OCI-LY1 (cell line): ENCODE measurements around the gene ABCA13.
"Not testable (repeated sequence)": the region's sequence is repeated elsewhere in the genome, so short reads cannot be mapped to it uniquely, and the experiment has no call there.

Source experiments
- H2AFZ ChIP-seq: fragments of 200-600 bp; sonication (generic), shearing (Covaris generic); 2 replicates; pipeline ENCODE4 v1.6.0; 2014; ENCODE audit warnings: antibody characterized with exemption, mild to moderate bottlenecking, low read length
- H3F3A ChIP-seq: fragments of 200-600 bp; sonication (generic), shearing (Covaris generic); 2 replicates; pipeline ENCODE4 v1.6.0; 2014; ENCODE audit warnings: mild to moderate bottlenecking, antibody characterized with exemption, low read length, moderate library complexity; ENCODE audit not compliant: insufficient read depth
- H3K27ac ChIP-seq: fragments of 200-600 bp; sonication (generic); 2 replicates; pipeline ENCODE4 v1.5.1; 2014; ENCODE audit warnings: low read length, mixed run types, mild to moderate bottlenecking, low read depth; ENCODE audit not compliant: poor library complexity, severe bottlenecking
- H3K27me3 ChIP-seq: fragments of 200-600 bp; sonication (generic); 2 replicates; pipeline ENCODE4 v1.6.0; 2014; ENCODE audit warnings: antibody characterized with exemption, mild to moderate bottlenecking, low read length, moderate library complexity; ENCODE audit not compliant: insufficient read depth
- H3K36me3 ChIP-seq: fragments of 200-600 bp; sonication (generic); 2 replicates; pipeline ENCODE4 v1.6.1; 2014; ENCODE audit warnings: mild to moderate bottlenecking, antibody characterized with exemption, low read length, moderate library complexity, mixed read lengths; ENCODE audit not compliant: insufficient read depth
- H3K4me1 ChIP-seq: fragments of 200-600 bp; sonication (generic); 2 replicates; pipeline ENCODE4 v1.5.1; 2014; ENCODE audit warnings: mild to moderate bottlenecking, low read length, moderate library complexity; ENCODE audit not compliant: insufficient read depth, severe bottlenecking
- H3K4me2 ChIP-seq: fragments of 200-600 bp; sonication (generic), shearing (Covaris generic); 2 replicates; pipeline ENCODE4 v1.6.1; 2014; ENCODE audit warnings: low read length
- H3K4me3 ChIP-seq: fragments of 200-600 bp; sonication (generic); 2 replicates; pipeline ENCODE4 v1.5.1; 2014; ENCODE audit warnings: low read length, low read depth, mild to moderate bottlenecking, mixed read lengths; ENCODE audit not compliant: poor library complexity, severe bottlenecking
- H3K79me2 ChIP-seq: fragments of 200-600 bp; shearing (Covaris generic); 2 replicates; pipeline ENCODE4 v1.6.1; 2016; ENCODE audit warnings: mixed run types, low read length, mixed read lengths; ENCODE audit not compliant: insufficient read depth
- H3K9ac ChIP-seq: fragments of 200-600 bp; sonication (generic), shearing (Covaris generic); 2 replicates; pipeline ENCODE4 v1.6.1; 2014; ENCODE audit warnings: mild to moderate bottlenecking, low read length, mixed read lengths
- H3K9me2 ChIP-seq: fragments of 200-600 bp; sonication (generic), shearing (Covaris generic); 2 replicates; pipeline ENCODE4 v1.6.1; 2014; ENCODE audit warnings: low read depth, mild to moderate bottlenecking, low read length, mixed read lengths
- H3K9me3 ChIP-seq: fragments of 200-600 bp; shearing (Covaris generic); 2 replicates; pipeline ENCODE4 v1.6.1; 2014; ENCODE audit warnings: low read length, mixed read lengths
- H4K20me1 ChIP-seq: fragments of 200-600 bp; sonication (generic), shearing (Covaris generic); 2 replicates; pipeline ENCODE4 v1.6.0; 2016; ENCODE audit warnings: mild to moderate bottlenecking, low read length; ENCODE audit not compliant: insufficient read depth
- EZH2 ChIP-seq: fragments of 200-600 bp; sonication (generic), shearing (Covaris generic); IDR thresholded peaks from 2 replicates; pipeline ENCODE4 v1.8.0; 2017; ENCODE audit warnings: borderline replicate concordance, mixed run types, mild to moderate bottlenecking, antibody characterized with exemption, low read length, moderate library complexity, mixed read lengths
- TF ChIP-seq, protein P1 (sequence below): fragments of 200-600 bp; sonication (generic), shearing (Covaris generic); IDR thresholded peaks from 2 replicates; pipeline ENCODE4 v1.5.1; 2017; ENCODE audit warnings: mild to moderate bottlenecking, antibody characterized with exemption, low read length, moderate library complexity, mixed read lengths

Gene ABCA13

GRCh38 chr7:48141521-48141920, 29.7 kb upstream of the ABCA13 start:
- H3K36me3 ChIP-seq, result no peaks in the 10 kb centered on the region
- TF ChIP-seq, protein P1, sequence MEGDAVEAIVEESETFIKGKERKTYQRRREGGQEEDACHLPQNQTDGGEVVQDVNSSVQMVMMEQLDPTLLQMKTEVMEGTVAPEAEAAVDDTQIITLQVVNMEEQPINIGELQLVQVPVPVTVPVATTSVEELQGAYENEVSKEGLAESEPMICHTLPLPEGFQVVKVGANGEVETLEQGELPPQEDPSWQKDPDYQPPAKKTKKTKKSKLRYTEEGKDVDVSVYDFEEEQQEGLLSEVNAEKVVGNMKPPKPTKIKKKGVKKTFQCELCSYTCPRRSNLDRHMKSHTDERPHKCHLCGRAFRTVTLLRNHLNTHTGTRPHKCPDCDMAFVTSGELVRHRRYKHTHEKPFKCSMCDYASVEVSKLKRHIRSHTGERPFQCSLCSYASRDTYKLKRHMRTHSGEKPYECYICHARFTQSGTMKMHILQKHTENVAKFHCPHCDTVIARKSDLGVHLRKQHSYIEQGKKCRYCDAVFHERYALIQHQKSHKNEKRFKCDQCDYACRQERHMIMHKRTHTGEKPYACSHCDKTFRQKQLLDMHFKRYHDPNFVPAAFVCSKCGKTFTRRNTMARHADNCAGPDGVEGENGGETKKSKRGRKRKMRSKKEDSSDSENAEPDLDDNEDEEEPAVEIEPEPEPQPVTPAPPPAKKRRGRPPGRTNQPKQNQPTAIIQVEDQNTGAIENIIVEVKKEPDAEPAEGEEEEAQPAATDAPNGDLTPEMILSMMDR, result no peak
- TF ChIP-seq EZH2, result no peak
- no peaks in the 10 kb centered on the region; the same call in 1 of the 2 replicates for H3K9me3 ChIP-seq
- no peak overlapping the region for H3K4me2 ChIP-seq
- no peaks in the 10 kb centered on the region for H3K27me3 ChIP-seq
- H3K4me1 ChIP-seq, result no peaks in the 10 kb centered on the region
- no peaks in the 10 kb centered on the region for H3F3A ChIP-seq
- no peaks in the 10 kb centered on the region for H3K9me2 ChIP-seq
- H3K4me3 ChIP-seq, result no peak overlapping the region
- H3K9ac ChIP-seq, result no peak overlapping the region
- no peak overlapping the region for H3K27ac ChIP-seq
- no peaks in the 10 kb centered on the region for H4K20me1 ChIP-seq
- H2AFZ ChIP-seq, result no peak overlapping the region
- no peaks in the 10 kb centered on the region for H3K79me2 ChIP-seq

DNA sequence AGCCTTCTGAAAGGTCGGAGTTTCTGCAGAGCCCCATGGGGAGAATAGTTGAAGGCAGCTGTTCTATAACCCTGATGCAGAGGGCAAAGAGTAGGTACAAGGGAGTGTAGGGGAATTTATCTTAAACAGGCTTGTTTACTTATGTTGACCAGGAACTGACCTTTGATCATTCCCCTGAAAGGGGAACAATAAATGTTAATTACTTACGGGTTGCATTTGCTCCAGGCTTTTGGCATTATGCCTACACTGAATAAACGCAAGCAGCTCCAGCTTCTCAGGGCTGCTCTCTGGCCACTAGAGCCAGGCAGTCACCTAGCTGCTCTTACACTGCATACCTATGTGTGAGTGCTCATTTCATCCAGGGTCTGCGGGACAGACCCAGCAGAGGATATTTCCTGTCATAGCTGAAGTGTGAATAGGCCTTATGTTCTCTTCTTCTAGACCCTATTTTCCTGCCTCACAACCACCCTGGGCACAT, 26.9 kb upstream of the ABCA13 start:
- Histone ChIP-seq H3F3A (no peaks in the 10 kb centered on the region), H3K4me3 (no peak overlapping the region), H2AFZ (no peak overlapping the region), H3K4me2 (no peak overlapping the region), H3K27me3 (no peaks in the 10 kb centered on the region), H3K79me2 (no peaks in the 10 kb centered on the region), H3K4me1 (no peaks in the 10 kb centered on the region), H4K20me1 (no peaks in the 10 kb centered on the region), H3K9ac (no peak overlapping the region), H3K9me2 (no peaks in the 10 kb centered on the region), H3K9me3 (no peaks in the 10 kb centered on the region; the same call in 1 of the 2 replicates), H3K27ac (no peak overlapping the region), H3K36me3 (no peaks in the 10 kb centered on the region)
- TF ChIP-seq EZH2, result no peak
- TF ChIP-seq, protein P1, result no peak

GRCh38 chr7:48147078-48147591, 24.1 kb upstream of the ABCA13 start:
- Histone ChIP-seq H3K4me3 (no peak overlapping the region), H4K20me1 (no peaks in the 10 kb centered on the region), H3K27me3 (no peaks in the 10 kb centered on the region), H3K4me1 (no peaks in the 10 kb centered on the region), H3K79me2 (no peaks in the 10 kb centered on the region), H3K9ac (no peak overlapping the region), H3K9me2 (no peaks in the 10 kb centered on the region), H3K36me3 (no peaks in the 10 kb centered on the region), H3K4me2 (no peak overlapping the region), H2AFZ (no peak overlapping the region), H3K9me3 (no peaks in the 10 kb centered on the region; the same call in 1 of the 2 replicates), H3F3A (no peaks in the 10 kb centered on the region), H3K27ac (no peak overlapping the region)
- TF ChIP-seq, protein P1, result no peak
- no peak for TF ChIP-seq EZH2

DNA sequence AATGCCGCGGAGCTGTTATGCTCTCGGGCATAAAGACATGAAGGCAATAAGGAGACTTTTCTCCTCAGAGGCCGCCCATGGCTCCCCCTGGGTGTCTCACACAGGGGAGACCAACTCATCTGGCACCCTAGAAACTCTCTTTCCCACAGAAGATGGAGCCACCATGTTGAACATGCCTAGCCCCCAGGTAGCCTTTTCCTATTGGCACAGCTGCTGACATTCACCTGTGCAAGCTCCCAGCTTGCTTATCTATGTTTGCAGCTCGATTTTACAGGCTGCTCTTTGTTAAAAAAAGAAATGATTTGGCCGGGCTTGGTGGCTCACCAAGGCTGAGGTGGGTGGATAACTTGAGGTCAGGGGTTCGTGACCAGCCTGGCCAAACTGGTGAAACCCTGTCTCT, 23.6 kb upstream of the ABCA13 start:
- not testable (repeated sequence) for H3K4me2 ChIP-seq, H3K27me3 ChIP-seq, H3K9me3 ChIP-seq, H4K20me1 ChIP-seq, H3K79me2 ChIP-seq, H2AFZ ChIP-seq, H3F3A ChIP-seq, H3K9ac ChIP-seq, H3K4me3 ChIP-seq, H3K36me3 ChIP-seq, H3K9me2 ChIP-seq, H3K27ac ChIP-seq, H3K4me1 ChIP-seq
